ENCODE results near the gene TGM5. TPM values are rescaled to one million over a fixed set of nuclear protein-coding genes. Genes with fewer than 3 reads are reported as not detected.

Gene TGM5
- total and polyA plus RNA-seq, 2 experiments from 2014 or later, result not detected

GRCh38 chr15:43277231-43277823 lies 10.6 kb upstream of the TGM5 start:
- peaks cover 6% of the 10 kb centered on the region for H3K27me3 Mint-ChIP-seq (ENCODE audit: insufficient read depth, low read depth, poor library complexity)
- Histone ChIP-seq H3K9me2 (ENCODE audit: insufficient read depth) (no peaks in the 10 kb centered on the region), H3K79me2 (replicated peaks; ENCODE audit: insufficient read depth) (no peaks in the 10 kb centered on the region), H3K4me2 (no peak overlapping the region), H3K4me3 (no peak overlapping the region), H3F3A (replicated peaks; ENCODE audit: low read depth) (no peaks in the 10 kb centered on the region), H3K27me3 (ENCODE audit: insufficient read depth) (no peaks in the 10 kb centered on the region), H3K36me3 (ENCODE audit: insufficient read depth) (no peaks in the 10 kb centered on the region), H2AFZ (no peak overlapping the region), H3K27ac (ENCODE audit: low read depth) (no peak overlapping the region), H3K4me1 (ENCODE audit: insufficient read depth) (no peaks in the 10 kb centered on the region), H4K20me1 (replicated peaks; ENCODE audit: insufficient read depth) (no peaks in the 10 kb centered on the region)
- H3K4me1 Mint-ChIP-seq, result no peaks in the 10 kb centered on the region
- no peak for TF ChIP-seq POLR2AphosphoS5 (IDR thresholded peaks at IDR 0.05; ENCODE audit: low read depth)
- no peak for TF ChIP-seq ZNF114 (CRISPR knock-in tag; IDR thresholded peaks at IDR 0.05)
- no peaks in the 10 kb centered on the region for H3K36me3 Mint-ChIP-seq (ENCODE audit: low read depth)
- H3K9me3 Mint-ChIP-seq, result no peaks in the 10 kb centered on the region
- ATAC-seq, result no peak
- DNase-seq (ENCODE audit: low spot score), result no peak
- H3K4me3 Mint-ChIP-seq, result no peak overlapping the region
- H3K27ac Mint-ChIP-seq, result no peak overlapping the region

- H3K27ac Mint-ChIP-seq, result no peak overlapping the region
- Histone ChIP-seq H3K36me3 (ENCODE audit: insufficient read depth) (no peaks in the 10 kb centered on the region), H3K9me2 (ENCODE audit: insufficient read depth) (no peaks in the 10 kb centered on the region), H4K20me1 (replicated peaks; ENCODE audit: insufficient read depth) (no peaks in the 10 kb centered on the region), H2AFZ (no peak overlapping the region), H3K4me1 (ENCODE audit: insufficient read depth) (no peaks in the 10 kb centered on the region), H3K27ac (ENCODE audit: low read depth) (no peak overlapping the region), H3K4me3 (no peak overlapping the region), H3K79me2 (replicated peaks; ENCODE audit: insufficient read depth) (no peaks in the 10 kb centered on the region), H3K27me3 (ENCODE audit: insufficient read depth) (no peaks in the 10 kb centered on the region), H3K4me2 (no peak overlapping the region), H3F3A (replicated peaks; ENCODE audit: low read depth) (no peaks in the 10 kb centered on the region)
- H3K36me3 Mint-ChIP-seq (ENCODE audit: low read depth), result no peaks in the 10 kb centered on the region
- ATAC-seq, result no peak
- H3K4me1 Mint-ChIP-seq, result no peaks in the 10 kb centered on the region
- no peak overlapping the region for H3K4me3 Mint-ChIP-seq
- DNase-seq (ENCODE audit: low spot score), result no peak
- peaks cover 6% of the 10 kb centered on the region for H3K27me3 Mint-ChIP-seq (ENCODE audit: insufficient read depth, low read depth, poor library complexity)
- H3K9me3 Mint-ChIP-seq, result no peaks in the 10 kb centered on the region
- TF ChIP-seq EZH2phosphoT487 (IDR thresholded peaks at IDR 0.05; ENCODE audit: unreplicated experiment) (no peak), ZNF331 (CRISPR knock-in tag; IDR thresholded peaks at IDR 0.05; ENCODE audit: low read depth) (no peak), CREB1 (CRISPR knock-in tag; IDR thresholded peaks at IDR 0.05; ENCODE audit: low read depth) (no peak), NANOG (IDR thresholded peaks at IDR 0.05; ENCODE audit: borderline replicate concordance) (no peak), EZH2 (IDR thresholded peaks at IDR 0.05; ENCODE audit: low read depth, unreplicated experiment) (no peak), ZNF462 (CRISPR knock-in tag; IDR thresholded peaks at IDR 0.05) (no peak), REST (IDR thresholded peaks at IDR 0.05; ENCODE audit: unreplicated experiment) (no peak), STAT1 (IDR thresholded peaks at IDR 0.05; ENCODE audit: unreplicated experiment) (no peak)
Measured at GRCh38 chr15:43276563-43277200, 10.0 kb upstream of the TGM5 start.
